ENCODE measurements around the gene SDK2.

The SDK2 gene

DNA sequence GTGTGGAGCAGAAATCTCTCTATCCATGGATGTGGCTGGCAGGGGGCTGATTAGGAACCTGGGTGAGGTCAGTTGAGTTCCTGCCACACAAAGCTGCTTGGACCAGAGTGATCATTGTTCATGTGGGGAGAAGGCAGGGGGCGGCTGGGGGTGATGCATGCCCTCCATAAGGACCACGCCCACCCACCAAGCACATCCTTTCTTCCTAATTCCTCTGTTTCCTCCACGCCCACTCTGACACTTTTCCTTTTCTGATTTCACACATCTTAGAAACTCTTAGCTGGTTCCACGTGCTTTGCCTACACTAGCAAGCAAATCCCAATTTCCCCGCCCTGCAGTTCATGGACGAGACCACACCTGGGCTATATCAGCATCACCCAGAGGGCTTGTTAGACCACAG lies 108.5 kb downstream of the SDK2 start:
- TF ChIP-seq ZNF274 (IDR thresholded peaks at IDR 0.05; ENCODE audit: low read depth, low read length), result no peak

DNA sequence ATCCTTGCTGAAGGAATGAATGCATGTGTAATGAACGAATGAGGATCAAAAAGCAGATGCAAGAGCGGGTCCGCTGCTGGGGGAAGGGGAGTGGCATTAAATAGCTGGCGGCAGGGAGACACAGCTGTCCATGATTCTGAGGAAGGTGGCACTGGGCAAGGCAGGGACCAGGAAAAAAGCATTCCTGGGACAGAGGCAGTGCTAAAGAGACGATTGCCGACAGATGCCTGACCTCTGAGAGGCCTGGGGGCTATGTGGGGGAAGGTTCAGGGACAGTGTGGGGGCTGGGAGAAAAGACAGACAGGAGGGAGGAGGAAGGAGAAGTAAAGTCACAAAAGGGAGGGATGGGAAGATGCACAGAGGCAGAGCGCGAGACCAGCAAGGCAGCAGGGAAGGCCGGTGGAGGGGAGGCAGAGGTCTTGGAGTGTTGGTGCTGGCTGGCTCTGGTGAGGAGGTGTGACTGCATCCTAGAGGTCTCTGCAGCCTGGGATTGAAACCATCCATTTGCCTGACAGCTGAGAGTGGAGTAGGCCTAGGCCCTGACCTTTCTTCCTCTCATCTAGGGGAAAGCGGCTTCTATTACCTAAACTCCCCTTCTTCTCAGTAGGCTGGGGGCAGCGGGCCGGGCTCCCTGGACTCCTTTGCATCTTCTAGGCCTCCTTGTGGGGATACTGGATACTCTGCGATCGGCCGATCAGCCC lies 109.9 kb downstream of the SDK2 start:
- TF ChIP-seq ZNF274 (IDR thresholded peaks at IDR 0.05; ENCODE audit: low read depth, low read length), result no peak
- no peak overlapping the region for H3K4me3 ChIP-seq (ENCODE audit: low read length)

More for the DNA sequence above, 108.5 kb downstream of the SDK2 start:
- H3K4me3 ChIP-seq (ENCODE audit: low read length), result no peak overlapping the region

DNA sequence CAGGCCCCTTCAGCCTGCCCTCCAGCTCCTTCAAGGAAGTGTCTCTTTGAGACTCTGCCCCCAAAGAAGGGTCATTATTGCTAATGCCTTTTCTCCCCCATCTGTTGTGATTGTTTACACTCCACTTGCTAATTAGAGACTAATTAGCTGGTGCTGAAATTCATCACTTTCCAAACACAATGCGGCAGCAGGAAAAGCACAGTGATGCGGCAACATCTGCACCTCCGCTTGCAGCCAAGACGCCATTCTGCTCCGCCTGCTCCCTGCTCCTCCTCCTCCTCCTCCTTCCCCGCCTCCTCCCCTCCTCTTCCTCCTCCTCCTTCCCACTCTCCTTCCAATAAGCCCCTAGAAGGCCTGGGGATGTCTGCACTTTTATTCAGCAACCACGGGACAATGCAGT lies 110.5 kb downstream of the SDK2 start:
- TF ChIP-seq ZNF274 (IDR thresholded peaks at IDR 0.05; ENCODE audit: low read depth, low read length), result no peak
- no peak overlapping the region for H3K4me3 ChIP-seq (ENCODE audit: low read length)

DNA sequence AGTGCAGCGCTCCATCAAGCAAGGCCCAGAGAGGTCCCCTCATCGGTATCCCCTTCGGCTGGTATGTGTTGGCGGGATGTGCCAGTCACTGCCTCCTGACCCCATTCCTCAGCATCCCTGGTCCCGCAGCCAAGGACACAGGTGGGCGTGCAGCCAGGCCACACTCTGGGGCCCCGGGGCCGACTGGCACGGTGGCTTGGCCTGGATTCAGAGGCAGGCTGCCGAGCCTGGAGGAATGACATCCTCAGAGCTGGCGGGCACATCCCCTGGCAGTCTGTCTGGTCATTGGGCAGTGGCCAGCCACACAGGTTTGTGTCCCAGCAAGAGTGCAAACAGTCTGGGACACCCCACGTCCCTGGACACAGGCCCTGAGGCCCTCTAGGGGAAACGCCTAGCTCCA lies 111.1 kb downstream of the SDK2 start:
- H3K4me3 ChIP-seq (ENCODE audit: low read length), result no peak overlapping the region
- TF ChIP-seq ZNF274 (IDR thresholded peaks at IDR 0.05; ENCODE audit: low read depth, low read length), result no peak

DNA sequence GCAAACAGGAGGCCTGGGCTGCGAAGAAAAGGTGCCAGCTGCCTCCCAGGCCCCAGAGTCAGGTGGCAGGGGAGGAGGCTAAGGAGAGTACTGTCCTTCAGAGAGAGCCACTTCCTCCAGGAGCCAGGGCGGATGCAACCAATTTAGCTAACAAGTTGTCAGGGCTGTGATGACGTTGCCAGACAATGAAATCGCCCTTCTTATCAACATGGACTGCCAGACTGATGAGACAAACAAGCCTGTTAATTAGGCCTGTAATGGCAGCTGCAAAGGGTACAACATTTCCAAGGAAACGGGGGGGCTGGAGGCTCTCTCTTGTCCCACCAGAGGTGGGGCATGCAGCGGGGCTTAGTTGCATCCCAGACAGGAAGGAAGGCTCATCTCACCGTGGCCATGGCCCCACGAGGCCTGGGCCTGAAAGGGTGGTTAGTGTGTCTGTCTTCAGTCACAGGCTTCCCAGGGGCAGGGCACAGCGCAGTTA lies 111.8 kb downstream of the SDK2 start:
- TF ChIP-seq ZNF274 (IDR thresholded peaks at IDR 0.05; ENCODE audit: low read depth, low read length), result no peak

DNA sequence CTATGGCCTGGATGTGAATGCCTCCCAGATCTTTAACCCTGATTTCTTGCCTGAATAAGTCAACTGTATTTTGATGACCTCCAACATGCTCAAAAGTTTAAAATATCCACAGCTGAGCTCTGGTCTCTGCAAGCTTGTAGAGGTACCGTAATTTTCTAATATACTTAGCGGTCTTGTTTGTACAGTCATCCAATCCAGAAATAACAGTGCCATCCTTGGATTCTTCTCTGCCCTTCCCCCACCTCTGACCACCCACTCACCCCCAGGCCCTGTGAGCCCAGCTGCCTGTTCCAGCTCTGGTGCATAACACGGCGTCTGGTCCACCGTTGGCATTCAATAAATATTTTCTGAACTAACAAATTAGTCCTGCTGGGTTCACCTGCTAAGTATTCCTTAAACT lies 113.1 kb downstream of the SDK2 start:
- no peak overlapping the region for H3K4me3 ChIP-seq (ENCODE audit: low read length)
- no peak for TF ChIP-seq ZNF274 (IDR thresholded peaks at IDR 0.05; ENCODE audit: low read depth, low read length)

More for the DNA sequence above, 111.8 kb downstream of the SDK2 start:
- no peak overlapping the region for H3K4me3 ChIP-seq (ENCODE audit: low read length)

DNA sequence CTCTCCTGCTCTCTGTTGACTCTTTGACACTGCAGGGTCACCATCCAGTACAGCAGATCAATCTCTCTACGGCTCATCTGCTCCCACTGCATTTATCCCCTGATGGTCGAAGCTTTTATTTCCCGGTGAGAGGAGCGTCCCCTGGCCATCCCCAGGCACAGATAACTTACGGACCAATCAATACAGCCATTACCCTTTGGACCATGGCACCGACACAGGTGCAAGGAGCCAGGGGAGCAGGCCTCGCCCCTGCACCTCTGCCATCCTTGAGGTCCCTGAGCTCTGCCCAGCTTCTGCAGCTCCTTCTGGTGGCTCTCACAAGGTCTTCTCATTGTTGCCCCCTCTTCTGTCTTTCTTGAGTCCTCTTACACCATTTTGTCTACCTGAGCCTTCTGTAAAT lies 115.6 kb downstream of the SDK2 start:
- no peak overlapping the region for H3K4me3 ChIP-seq (ENCODE audit: low read length)
- TF ChIP-seq ZNF274 (IDR thresholded peaks at IDR 0.05; ENCODE audit: low read depth, low read length), result no peak

DNA sequence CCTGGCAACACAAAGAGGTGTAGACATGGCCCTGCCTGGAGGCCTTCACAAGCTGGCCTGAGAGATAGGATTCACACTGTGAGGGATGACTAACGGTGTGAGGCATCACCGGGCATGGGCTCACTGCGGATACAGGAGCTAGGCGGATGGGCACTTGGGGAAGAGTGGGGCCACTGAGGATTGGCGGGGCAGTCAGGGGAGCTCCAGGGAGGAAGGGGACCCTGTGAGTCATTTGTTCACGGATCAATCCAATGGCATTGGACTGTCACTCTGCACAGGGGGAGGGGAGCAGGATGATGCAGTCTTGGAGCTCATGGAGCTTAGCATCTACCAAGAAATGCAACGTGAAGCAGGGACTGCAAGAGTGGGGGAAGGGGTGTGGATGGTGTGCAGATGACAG lies 117.3 kb downstream of the SDK2 start:
- TF ChIP-seq ZNF274 (IDR thresholded peaks at IDR 0.05; ENCODE audit: low read depth, low read length), result no peak
- no peak overlapping the region for H3K4me3 ChIP-seq (ENCODE audit: low read length)

DNA sequence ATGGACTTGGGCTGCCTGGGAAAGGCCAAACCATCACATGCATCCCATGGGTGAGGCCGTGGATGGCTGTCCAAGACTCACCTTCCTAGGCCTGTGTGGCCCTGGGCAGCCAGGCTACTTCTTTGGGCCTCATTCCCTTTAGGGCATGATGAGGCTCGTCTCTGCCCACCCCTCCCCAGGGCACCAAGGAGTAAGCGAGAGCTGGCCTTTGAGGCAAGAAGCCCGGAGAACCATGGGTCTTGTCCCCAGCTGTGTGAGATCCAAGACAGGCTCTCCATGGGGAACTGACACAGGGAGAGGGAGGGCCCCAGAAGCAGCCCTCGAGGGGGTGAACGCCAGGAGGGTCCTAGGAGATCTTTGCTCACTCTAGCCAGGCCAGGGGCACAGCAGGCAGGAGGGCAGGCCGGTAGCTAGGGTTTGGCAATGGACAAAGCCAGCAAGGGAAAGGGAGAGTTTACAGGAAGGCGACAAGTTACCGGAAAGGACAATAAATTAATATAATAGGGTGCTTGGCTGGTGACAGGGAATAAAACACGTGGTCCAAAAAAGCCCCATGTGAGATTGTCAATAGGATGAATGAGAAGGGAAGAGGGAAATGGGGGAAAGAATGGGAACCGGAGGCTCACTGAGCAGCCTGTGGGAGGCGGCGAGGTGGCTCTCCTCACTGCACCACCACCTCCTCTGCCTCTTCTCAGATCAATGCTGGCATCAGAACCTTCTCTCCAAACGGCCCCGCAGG lies 119.1 kb downstream of the SDK2 start:
- H3K4me3 ChIP-seq (ENCODE audit: low read length), result no peak overlapping the region
- no peak for TF ChIP-seq ZNF274 (IDR thresholded peaks at IDR 0.05; ENCODE audit: low read depth, low read length)

DNA sequence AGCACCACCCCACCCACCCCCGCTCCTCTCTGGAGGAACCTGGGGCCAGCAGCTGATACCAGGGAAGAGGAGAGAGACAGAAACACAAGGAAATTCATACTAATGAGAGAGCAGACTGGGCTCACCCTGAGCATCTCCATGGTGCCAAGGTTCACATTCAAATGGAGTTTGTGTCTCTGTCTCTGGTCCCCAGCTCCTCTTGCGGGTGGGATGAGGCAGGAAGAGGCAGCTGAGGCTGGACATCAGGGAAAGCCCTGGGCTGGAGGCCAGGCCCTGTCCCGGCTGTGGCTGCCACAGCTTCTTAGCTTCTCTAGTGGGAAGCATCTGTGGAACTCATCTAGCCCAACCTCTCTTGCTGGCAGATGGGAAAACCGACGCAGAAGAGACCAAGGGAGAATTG lies 121.5 kb downstream of the SDK2 start:
- no peak for TF ChIP-seq ZNF274 (IDR thresholded peaks at IDR 0.05; ENCODE audit: low read depth, low read length)
- no peak overlapping the region for H3K4me3 ChIP-seq (ENCODE audit: low read length)

DNA sequence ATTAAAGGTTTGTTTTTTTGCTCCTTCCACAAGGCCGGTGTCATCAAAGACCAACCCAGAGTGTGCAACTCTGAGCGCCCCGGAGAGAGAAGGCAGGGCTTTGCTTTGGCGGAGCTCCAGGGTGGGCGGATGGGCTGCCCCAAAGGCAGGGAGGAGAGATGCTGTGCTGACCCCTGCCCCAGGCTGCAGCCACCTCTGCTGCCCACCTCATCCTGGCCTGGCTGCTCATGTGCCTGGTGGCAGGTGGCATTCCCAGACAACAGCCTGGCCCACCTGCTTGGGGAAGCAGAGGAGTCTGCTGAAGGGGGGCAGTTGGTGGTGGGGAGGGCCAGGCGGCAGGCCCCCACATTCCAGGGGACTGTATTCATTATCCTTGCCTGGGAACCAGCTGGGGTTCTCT lies 122.1 kb downstream of the SDK2 start:
- H3K4me3 ChIP-seq (ENCODE audit: low read length), result no peak overlapping the region

DNA sequence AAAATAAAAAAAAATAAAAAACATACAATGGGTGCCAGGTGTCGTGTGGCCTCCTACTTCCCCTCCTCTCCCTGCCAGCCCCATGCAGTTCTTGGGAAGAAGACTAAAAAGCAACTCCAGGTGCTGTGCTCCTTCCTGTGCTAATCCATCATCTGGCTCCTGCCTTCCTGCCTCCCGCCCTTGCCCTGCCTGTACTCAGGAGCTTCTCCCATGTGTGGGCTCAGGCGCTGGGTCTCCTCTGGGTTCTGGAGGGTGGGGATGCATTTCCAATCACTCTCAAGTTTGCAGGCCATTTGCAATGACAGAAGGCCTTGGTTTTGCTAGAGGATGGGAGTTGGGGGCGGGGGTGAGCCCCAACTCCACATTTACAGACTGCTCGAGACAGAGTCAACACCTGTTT lies 122.9 kb downstream of the SDK2 start:
- no peak overlapping the region for H3K4me3 ChIP-seq (ENCODE audit: low read length)
- TF ChIP-seq ZNF274 (IDR thresholded peaks at IDR 0.05; ENCODE audit: low read depth, low read length), result no peak

More for the DNA sequence above, 122.1 kb downstream of the SDK2 start:
- TF ChIP-seq ZNF274 (IDR thresholded peaks at IDR 0.05; ENCODE audit: low read depth, low read length), result no peak

DNA sequence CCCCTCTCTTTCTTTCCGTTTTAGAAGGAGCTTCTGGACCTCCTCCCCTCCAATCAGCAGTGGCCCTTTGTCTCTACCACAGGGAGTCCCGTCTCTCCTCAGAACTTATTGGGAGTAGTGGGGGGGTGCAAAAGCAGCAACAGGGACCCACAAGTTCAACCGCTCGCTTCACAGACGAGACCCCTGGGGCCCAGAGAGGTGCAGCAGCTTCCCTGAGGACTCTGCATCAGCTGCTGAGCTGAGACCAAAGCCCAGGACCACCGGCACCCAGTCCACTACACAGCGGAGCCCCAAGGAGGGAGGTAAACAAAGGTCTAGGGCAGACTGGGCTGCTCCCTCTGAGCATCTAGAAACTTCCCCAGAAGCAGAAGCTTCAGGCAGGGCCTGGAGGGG lies 123.9 kb downstream of the SDK2 start:
- H3K4me3 ChIP-seq (ENCODE audit: low read length), result no peak overlapping the region
- no peak for TF ChIP-seq ZNF274 (IDR thresholded peaks at IDR 0.05; ENCODE audit: low read depth, low read length)

DNA sequence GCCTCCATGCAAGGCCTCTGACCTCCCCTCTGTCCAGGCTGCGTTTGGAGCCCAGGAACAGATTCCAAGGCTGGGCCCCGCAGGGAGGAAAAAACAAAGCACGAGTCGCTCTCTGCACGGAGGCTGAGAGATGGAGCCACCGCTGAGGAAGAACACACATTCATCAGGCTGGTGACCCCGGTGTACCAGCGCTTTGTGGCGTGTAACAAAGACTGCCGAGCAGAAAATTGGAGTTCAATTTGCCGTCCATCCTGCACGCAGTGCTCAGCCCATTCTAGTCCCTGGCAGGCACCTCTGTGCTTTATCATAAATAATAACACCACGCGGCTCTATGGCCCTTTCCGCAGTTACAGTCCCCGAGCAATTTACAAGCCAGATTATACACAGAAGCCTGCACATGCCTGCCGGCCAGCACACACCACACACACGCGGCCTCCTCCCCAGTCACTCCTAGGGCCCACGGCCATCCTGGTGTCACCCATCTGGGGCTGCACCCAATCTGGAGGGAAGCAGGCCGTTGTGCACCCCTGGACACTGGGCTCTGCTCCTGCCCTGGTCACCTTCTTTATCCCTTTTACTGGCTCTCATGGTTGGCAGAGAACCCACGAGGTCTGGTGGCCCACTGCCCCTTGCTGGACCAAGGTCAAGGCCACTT lies 124.4 kb downstream of the SDK2 start:
- TF ChIP-seq ZNF274 (IDR thresholded peaks at IDR 0.05; ENCODE audit: low read depth, low read length), result no peak
- H3K4me3 ChIP-seq (ENCODE audit: low read length), result no peak overlapping the region

DNA sequence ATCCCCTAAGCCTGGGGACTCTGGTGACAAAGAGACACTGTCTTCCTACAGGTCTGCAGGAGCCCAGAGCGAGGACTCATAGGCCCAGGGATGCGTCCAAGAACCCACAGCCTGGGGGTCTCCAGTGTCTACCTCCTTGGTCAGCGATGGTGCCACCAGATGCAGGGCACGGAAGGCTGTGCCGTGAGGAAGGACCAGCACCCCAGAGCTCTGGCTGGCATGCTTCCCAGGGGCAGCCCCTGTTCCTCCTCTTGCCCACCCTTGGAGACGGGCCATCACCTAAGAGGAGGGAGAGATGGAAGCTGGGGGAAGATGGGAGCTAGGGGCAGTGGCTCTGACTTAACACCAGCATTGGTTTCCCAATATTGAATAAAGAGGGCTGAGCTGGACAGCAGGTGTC lies 125.2 kb downstream of the SDK2 start:
- no peak overlapping the region for H3K4me3 ChIP-seq (ENCODE audit: low read length)
- no peak for TF ChIP-seq ZNF274 (IDR thresholded peaks at IDR 0.05; ENCODE audit: low read depth, low read length)

Data from GM08714 (cell line).